ENCODE results near the gene HPN.

GRCh38 chr19:35034588-35035382 lies 6.7 kb upstream of the HPN start:
- TF ChIP-seq POLR2AphosphoS5 (IDR thresholded peaks at IDR 0.05) (no peak), POLR2A (IDR thresholded peaks at IDR 0.05) (no peak), EP300 (IDR thresholded peaks at IDR 0.05) (no peak)
- TF ChIP-seq, protein P1, sequence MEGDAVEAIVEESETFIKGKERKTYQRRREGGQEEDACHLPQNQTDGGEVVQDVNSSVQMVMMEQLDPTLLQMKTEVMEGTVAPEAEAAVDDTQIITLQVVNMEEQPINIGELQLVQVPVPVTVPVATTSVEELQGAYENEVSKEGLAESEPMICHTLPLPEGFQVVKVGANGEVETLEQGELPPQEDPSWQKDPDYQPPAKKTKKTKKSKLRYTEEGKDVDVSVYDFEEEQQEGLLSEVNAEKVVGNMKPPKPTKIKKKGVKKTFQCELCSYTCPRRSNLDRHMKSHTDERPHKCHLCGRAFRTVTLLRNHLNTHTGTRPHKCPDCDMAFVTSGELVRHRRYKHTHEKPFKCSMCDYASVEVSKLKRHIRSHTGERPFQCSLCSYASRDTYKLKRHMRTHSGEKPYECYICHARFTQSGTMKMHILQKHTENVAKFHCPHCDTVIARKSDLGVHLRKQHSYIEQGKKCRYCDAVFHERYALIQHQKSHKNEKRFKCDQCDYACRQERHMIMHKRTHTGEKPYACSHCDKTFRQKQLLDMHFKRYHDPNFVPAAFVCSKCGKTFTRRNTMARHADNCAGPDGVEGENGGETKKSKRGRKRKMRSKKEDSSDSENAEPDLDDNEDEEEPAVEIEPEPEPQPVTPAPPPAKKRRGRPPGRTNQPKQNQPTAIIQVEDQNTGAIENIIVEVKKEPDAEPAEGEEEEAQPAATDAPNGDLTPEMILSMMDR (IDR thresholded peaks at IDR 0.05), result no peak

All from suprapubic skin (tissue), 4 donors.